Heart right ventricle (tissue), 16 donors: ENCODE measurements around the gene ITGB5. TPM values are rescaled to one million over a fixed set of nuclear protein-coding genes. Genes with fewer than 3 reads are reported as not detected.
A peak's percentile ranks its signal among the peaks of the same experiment; 100 is the strongest.

Experiments used
- ATAC-seq, 8 donors: fragments of 200-7000 bp; cut with Tn5 transposase; one replicate each; pipeline ENCODE4 v1.9.1; 2020; ENCODE audit warnings: mild to moderate bottlenecking in 8 of 8, moderate library complexity in 8 of 8, moderate number of reproducible peaks in 1 of 8
- DNase-seq, 2 donors: peaks; one replicate each; pipeline ENCODE4 v3.0.0-alpha.2; 2020
- H3K27ac ChIP-seq, 10 donors: fragments of 200-600 bp; sonication (generic) in 2 of 10; one replicate each; pipeline versions ENCODE4 v1.5.0 to v1.8.0; 2020 to 2022; ENCODE audit warnings: mild to moderate bottlenecking in 3 of 10
- H3K27me3 ChIP-seq, 7 donors: fragments of 200-600 bp; one replicate each; pipeline ENCODE4 v1.8.0; 2021 to 2022; ENCODE audit warnings: mild to moderate bottlenecking in 2 of 7
- H3K36me3 ChIP-seq, 9 donors: fragments of 200-600 bp; sonication (generic) in 1 of 9; one replicate each; pipeline versions ENCODE4 v1.5.0 to v1.8.0; 2020 to 2022; ENCODE audit warnings: mild to moderate bottlenecking in 2 of 9
- H3K4me1 ChIP-seq, 9 donors: fragments of 200-600 bp; sonication (generic) in 1 of 9; one replicate each; pipeline versions ENCODE4 v1.5.0 to v1.8.0; 2020 to 2022; ENCODE audit warnings: mild to moderate bottlenecking in 4 of 9
- H3K4me3 ChIP-seq, 10 donors: fragments of 200-600 bp; sonication (generic) in 2 of 10; one replicate each; pipeline versions ENCODE4 v1.5.0 to v1.8.0; 2020 to 2022; ENCODE audit warnings: mild to moderate bottlenecking in 7 of 10, moderate library complexity in 2 of 10
- H3K9me3 ChIP-seq, 11 donors: fragments of 200-600 bp in 10 of 11; sonication (generic) in 2 of 11; one replicate each; pipeline versions ENCODE4 v1.5.0 to v1.8.0; 2013 to 2022; ENCODE audit warnings: mild to moderate bottlenecking in 2 of 11, control low read depth in 1 of 11, moderate library complexity in 1 of 11
- WGBS, 2 donors: extraction: QIAGEN DNeasy Blood & Tissue Kit; methylation state at CpG; one replicate each; pipeline ENCODE4 v1.1.7; 2013; ENCODE audit warnings: inconsistent platforms in 1 of 2; 5-methylcytosine and 5-hydroxymethylcytosine counted together
- intact Hi-C, 10 donors: fragments of 100-400 bp; cut with DNase I; formaldehyde crosslinking; loops; one replicate each; pipeline versions ENCODE4 v1.11.1 to v1.14.2; 2022
- polyA plus RNA-seq, 2 donors: library from polyadenylated mRNA; stranded (reverse); fragments of 200-250 nt; gene quantifications; one replicate each; pipeline ENCODE4 v1.2.3, GENCODE V29; 2013
- total RNA-seq, 10 donors: library from RNA; stranded (reverse); fragmentation: NEBNext Ultra II Directional in 3 of 10; extraction: Animal tissue kit (Norgen Biotek cat#: 25700) in 3 of 10; gene quantifications; one replicate each; pipeline versions ENCODE4 v1.2.1 to v1.2.4, GENCODE V29; 2021 to 2023
- TF ChIP-seq, protein P1 (sequence below), 9 donors: fragments of 200-600 bp; sonication (generic) in 2 of 9; IDR thresholded peaks; one replicate each; pipeline versions ENCODE4 v1.5.0 to v1.8.0; 2021 to 2022; ENCODE audit warnings: antibody characterized with exemption in 9 of 9, mild to moderate bottlenecking in 5 of 9, moderate library complexity in 1 of 9
- donor health status: Arrhythmogenic right ventricular cardiomyopathy.
- donor health status: ischemic (EF 13 %, LVEDD 7.1; RV severe dilation, severe dysfunction).
- donor health status: healthy with polysubstance abuse.
- donor health status: DM: no; HTN: yes; CAD: no.
- donor health status: DM: no; HTN: no; CAD: no.
- donor health status: ischemic (EF 25% LVEDD 6.9; RV normal size, moderate dysfunction).
- donor health status: ischemic (EF 25% LVEDD 5.7; RV mildly dilated, moderate dysfunction).
- donor health status: healthy.
- donor health status: DM: yes; HTN: yes; CAD: no.
- donor health status: Ischemic cardiomyopathy.
- donor health status: ischemic (EF 35%, LVEDD 5.7; RV mildly dilated, moderate dysfunction).
- donor health status: nonischemic (EF 11% LVEDD 7.7; RV severe dilation, severe dysfunction).
- donor health status: DM: yes; HTN: yes; CAD: no.
- donor health status: PGD.
- donor health status: ischemic (EF 29% LVEDD 5.4; RV normal size, mild dysfunction).
- donor health status: nonischemic (EF 23%, LVEDD 6.1; RV moderate dilation, normal function).

ITGB5 gene
- total and polyA plus RNA-seq, 12 donors: 18.5 to 154 (median 108) TPM

DNA sequence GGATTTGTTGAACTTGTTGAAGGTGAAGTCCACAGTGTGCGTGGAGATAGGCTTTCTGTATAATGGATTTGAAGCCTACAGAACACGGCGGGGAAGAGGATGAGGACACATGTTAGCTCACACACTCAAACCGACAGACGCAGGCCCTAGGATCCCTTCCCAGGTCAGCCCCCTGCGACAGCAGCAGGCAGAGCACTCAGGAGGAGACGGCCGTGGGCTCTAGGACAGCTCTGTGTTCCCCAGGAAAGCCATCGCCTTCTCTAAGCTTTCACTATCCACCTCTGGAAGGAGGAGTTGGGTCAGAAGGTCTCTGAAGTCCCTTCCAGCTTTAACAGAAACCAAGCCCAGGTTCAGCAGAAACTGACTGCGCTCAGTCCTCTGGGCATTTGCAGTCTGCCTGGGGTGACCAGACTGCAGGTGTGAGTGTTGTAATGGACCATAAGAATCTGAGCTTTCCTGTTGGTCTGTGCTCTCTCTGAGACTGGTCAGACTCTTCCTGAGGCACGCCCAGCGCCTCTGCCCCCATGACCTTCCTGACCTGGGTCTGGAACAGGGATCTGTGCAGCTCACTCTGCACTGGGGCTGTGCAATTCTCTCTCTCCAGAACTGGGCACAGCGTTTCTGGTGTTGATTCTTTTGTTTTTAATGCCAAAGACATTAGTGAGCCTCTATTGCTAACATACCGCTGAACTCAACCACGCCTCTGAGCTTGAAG is 123.4 kb downstream of the ITGB5 start:
- TF ChIP-seq, protein P1, sequence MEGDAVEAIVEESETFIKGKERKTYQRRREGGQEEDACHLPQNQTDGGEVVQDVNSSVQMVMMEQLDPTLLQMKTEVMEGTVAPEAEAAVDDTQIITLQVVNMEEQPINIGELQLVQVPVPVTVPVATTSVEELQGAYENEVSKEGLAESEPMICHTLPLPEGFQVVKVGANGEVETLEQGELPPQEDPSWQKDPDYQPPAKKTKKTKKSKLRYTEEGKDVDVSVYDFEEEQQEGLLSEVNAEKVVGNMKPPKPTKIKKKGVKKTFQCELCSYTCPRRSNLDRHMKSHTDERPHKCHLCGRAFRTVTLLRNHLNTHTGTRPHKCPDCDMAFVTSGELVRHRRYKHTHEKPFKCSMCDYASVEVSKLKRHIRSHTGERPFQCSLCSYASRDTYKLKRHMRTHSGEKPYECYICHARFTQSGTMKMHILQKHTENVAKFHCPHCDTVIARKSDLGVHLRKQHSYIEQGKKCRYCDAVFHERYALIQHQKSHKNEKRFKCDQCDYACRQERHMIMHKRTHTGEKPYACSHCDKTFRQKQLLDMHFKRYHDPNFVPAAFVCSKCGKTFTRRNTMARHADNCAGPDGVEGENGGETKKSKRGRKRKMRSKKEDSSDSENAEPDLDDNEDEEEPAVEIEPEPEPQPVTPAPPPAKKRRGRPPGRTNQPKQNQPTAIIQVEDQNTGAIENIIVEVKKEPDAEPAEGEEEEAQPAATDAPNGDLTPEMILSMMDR (IDR thresholded peaks at IDR 0.05): no peak
- 94 to 95% methylated on average over 15 of the region's 15 CpGs for WGBS, 2 donors

DNA sequence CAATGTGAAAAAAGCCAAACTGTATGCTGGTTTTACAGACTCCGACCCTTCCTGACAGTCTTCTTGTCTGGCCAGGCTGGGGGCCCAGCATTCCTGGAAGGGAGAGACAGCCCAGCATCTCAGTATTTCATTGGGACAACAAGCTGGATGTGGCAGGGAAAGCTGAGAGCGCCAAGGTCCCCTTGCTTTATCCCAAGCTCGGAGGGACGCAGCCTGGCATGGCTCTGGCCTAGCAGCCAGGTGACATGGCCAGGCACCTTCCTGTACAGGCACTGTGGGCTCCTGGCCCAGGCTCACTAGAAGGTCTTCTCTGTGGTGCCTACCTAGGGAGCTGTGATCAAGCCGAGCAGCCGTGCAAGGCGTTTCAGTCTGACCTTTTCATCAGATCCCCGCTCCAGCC is 124.0 kb downstream of the ITGB5 start:
- peaks cover 0 to 22% (median 13%) of the 10 kb centered on the region in 9 donors for H3K4me1 ChIP-seq
- TF ChIP-seq, protein P1 (IDR thresholded peaks at IDR 0.05): no peak
- no peaks in the 10 kb centered on the region for H3K27me3 ChIP-seq
- H3K36me3 ChIP-seq: peaks cover 0 to 63% (median 45%) of the 10 kb centered on the region in 9 donors
- intact Hi-C loops: loop anchor here in 4 of 10 donors (5.0 to 10.0 kb wide), 3 partner anchors 224 to 402 kb away; no protein-coding TSS in a partner anchor
- no peak for ATAC-seq
- no peaks in the 10 kb centered on the region for H3K9me3 ChIP-seq
- no peak overlapping the region for H3K4me3 ChIP-seq
- WGBS, 2 donors: 91 to 93% methylated on average over 8 of the region's 8 CpGs
- no peak for DNase-seq
- no peak overlapping the region for H3K27ac ChIP-seq

More for the DNA sequence above, 123.4 kb downstream of the ITGB5 start:
- Histone ChIP-seq H3K27me3 (no peaks in the 10 kb centered on the region), H3K9me3 (no peaks in the 10 kb centered on the region), H3K36me3 (peaks cover 0 to 68% (median 48%) of the 10 kb centered on the region in 9 donors), H3K4me1 (peaks cover 0 to 22% (median 13%) of the 10 kb centered on the region in 9 donors), H3K27ac (no peak overlapping the region), H3K4me3 (no peak overlapping the region)
- DNase-seq: no peak
- ATAC-seq: no peak
- intact Hi-C loops: loop anchor here in 4 of 10 donors (5.0 to 10.0 kb wide), 3 partner anchors 224 to 401 kb away; no protein-coding TSS in a partner anchor

DNA sequence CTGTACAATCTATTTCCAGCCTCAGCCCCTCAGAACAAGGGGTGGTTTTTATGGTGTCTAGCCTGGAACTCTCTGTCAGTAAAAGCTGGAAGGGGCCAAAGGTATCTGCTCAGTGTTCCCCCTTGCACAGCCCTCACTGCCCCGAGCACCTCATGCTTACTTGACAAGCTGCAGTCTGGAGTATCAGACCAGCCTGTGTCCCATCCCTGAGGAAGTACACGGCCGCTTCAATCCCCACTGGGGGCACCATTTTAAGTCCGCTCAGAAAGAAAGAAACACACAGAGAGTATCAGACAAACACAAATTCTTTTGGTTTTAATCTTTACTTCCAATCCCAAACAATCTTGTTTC is 124.5 kb downstream of the ITGB5 start:
- WGBS, 2 donors: 84 to 91% methylated on average over 4 of the region's 4 CpGs
- no peak for DNase-seq
- no peak for ATAC-seq
- intact Hi-C loops: loop anchor here in 4 of 10 donors (5.0 to 10.0 kb wide), 3 partner anchors 225 to 402 kb away; no protein-coding TSS in a partner anchor
- Histone ChIP-seq H3K4me3 (no peak overlapping the region), H3K27ac (peak overlapping the region in 2 of 10 donors; percentile 12 to 55), H3K36me3 (peaks cover 0 to 57% (median 39%) of the 10 kb centered on the region in 9 donors), H3K9me3 (no peaks in the 10 kb centered on the region), H3K27me3 (no peaks in the 10 kb centered on the region), H3K4me1 (peaks cover 0 to 22% (median 13%) of the 10 kb centered on the region in 9 donors)
- TF ChIP-seq, protein P1 (IDR thresholded peaks at IDR 0.05): no peak

DNA sequence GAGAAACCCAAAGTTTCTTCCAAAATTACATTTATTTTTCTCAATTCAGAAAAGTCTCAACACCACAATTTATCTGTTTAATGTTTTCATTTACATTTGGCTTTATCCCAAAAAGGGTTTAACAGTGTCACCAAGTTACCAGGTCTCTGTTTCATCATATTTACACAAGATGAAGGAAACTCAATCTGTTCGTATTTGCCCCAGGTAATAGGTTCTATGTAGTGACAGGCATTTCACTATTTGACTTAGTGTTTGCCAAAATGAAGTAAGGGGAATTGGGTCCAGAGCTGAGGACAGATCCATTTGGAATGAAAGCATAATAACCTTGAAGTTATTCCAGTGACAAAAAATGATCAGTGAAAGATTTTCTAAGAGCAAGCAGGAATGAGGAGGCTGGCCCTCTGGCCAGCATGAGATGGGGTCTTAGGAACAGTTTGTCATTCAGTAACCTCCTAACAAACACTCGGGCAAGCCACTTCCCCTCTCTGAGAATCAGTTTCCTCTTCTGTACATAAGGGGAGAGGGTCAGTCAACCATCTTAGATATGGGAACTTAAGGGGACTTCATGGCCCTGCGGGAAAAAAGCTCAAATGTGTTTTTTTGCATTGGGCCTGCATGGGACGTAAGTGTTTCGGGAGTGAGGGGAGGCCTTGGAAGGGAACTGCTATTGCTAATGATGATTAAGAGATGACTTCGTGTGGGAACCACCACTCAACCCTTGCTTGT is 125.1 kb downstream of the ITGB5 start:
- Histone ChIP-seq H3K4me3 (no peak overlapping the region), H3K9me3 (no peaks in the 10 kb centered on the region), H3K4me1 (peaks cover 0 to 22% (median 13%) of the 10 kb centered on the region in 9 donors), H3K27me3 (no peaks in the 10 kb centered on the region), H3K27ac (peak overlapping the region in 7 of 10 donors; percentile 4 to 64 (median 48)), H3K36me3 (peaks cover 0 to 51% (median 34%) of the 10 kb centered on the region in 9 donors)
- TF ChIP-seq, protein P1 (IDR thresholded peaks at IDR 0.05): no peak
- no peak for DNase-seq
- WGBS, 2 donors: 79 to 80% methylated on average over 6 of the region's 6 CpGs
- no peak for ATAC-seq
- intact Hi-C loops: loop anchor here (1.0 to 10.0 kb wide), 5 partner anchors 139 to 403 kb away; no protein-coding TSS in a partner anchor
